LNCAP (cell line): Measurements from ENCODE around the gene PDE9A.

Experiments
- TF ChIP-seq, protein P1 (sequence below): fragments of 450-650 bp; IDR thresholded peaks from 2 replicates; pipeline ENCODE4 v1.5.1; 2017; ENCODE audit warnings: mild to moderate bottlenecking

The PDE9A gene

DNA sequence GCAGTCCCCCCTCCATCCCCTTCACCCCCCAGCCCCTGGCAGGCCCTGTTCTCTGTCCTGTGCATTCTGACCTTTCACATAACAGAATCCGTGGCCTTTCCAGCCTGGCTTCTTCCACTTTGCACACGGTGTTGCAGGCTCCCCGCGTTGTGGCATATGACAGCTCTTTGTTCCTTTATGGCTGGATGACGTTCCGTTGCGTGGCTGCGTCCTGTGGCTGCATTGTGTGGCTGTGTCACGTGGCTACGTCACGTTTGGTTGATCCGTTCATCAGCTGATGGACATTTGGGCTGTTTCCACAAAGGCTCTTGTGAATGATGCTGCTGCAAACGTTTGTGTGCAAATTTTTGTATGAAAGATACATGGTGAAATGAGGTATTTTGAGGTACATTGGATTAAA lies 53.3 kb downstream of the PDE9A start:
- TF ChIP-seq, protein P1, sequence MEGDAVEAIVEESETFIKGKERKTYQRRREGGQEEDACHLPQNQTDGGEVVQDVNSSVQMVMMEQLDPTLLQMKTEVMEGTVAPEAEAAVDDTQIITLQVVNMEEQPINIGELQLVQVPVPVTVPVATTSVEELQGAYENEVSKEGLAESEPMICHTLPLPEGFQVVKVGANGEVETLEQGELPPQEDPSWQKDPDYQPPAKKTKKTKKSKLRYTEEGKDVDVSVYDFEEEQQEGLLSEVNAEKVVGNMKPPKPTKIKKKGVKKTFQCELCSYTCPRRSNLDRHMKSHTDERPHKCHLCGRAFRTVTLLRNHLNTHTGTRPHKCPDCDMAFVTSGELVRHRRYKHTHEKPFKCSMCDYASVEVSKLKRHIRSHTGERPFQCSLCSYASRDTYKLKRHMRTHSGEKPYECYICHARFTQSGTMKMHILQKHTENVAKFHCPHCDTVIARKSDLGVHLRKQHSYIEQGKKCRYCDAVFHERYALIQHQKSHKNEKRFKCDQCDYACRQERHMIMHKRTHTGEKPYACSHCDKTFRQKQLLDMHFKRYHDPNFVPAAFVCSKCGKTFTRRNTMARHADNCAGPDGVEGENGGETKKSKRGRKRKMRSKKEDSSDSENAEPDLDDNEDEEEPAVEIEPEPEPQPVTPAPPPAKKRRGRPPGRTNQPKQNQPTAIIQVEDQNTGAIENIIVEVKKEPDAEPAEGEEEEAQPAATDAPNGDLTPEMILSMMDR: no peak

DNA sequence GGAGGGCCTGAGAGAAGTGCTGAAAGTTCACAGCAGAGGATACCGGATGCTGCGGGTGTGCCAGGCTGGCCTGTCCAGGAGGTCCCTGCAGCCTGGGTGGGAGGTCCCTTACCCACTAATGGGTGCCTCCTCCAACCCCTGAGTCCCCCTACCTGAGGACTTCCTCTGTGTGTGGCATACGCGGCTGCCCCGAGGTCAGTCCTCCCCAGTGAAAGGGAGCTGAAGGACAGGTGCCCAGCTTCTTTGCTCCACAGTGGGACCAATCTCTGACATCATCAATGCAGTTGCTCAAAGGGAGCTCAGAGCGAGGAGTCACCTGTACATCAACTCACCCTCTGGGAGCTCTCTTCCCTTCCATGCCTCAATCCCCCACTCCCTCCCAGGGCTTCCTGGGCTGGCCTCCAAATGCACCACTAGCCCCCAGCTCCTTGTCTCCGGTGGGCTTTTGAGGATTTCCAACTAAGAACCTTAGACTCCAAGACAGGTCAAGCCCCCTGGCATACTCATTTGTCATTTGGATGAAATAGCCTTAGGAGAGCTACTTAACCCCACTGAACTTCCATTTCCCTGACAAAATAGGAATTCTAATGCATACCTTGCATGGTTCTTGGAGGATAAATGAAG lies 53.9 kb downstream of the PDE9A start:
- TF ChIP-seq, protein P1: no peak

DNA sequence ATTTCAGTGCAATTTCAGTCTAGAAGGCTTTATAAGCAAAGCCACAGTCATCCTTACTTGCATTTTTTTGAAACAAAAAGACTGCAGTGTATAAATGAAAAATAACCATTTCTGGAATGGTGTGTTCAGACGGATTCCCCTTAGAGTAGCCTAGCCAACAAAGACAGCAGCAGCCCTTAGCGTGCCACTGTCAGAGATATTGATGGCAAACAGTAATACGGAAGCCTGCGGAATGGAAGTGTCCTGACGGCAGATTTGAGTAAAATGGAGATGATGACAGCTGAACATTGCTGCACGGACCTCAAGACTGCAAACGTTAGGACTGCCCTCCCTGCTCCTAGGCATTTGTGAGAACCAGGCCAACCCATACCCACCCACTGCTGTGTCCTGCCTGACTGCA lies 54.7 kb downstream of the PDE9A start:
- TF ChIP-seq, protein P1: no peak

DNA sequence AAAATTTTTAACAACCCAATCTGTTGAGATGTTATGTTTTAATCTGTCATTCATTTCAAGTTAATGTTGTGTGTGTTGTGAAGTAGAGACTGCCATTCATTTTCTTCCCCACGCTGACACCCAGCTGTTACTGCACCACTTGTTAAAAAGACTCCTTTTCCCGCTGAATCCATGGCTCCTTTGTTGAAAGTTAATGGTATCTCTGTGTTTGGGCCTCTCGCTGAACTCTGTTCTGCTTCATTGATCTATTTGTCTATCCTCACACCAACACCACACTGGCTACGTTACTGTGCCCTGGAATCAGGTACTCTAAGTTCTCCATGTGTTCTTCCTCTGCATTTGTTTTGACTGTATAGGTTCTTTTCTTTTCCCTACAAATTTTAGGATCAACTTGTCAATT lies 58.2 kb downstream of the PDE9A start:
- TF ChIP-seq, protein P1: no peak

DNA sequence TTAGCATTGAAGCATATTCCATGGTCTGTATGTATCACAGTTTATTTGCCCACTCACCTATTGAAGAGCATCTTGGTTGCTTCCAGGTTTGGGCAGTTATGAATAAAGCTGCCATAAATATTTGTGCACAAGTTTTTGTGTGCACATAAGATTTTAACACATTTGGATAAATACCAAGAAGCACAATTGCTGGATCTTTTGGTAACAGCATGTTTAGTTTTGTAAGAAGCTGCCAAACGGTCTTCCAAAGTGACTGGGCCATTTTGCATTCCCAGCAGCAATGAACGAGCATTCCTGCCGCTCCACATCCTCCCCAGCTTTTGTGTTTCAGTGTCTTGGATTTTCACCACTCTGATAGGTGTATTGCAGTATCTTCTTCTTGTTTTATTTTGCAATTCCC lies 62.7 kb downstream of the PDE9A start:
- TF ChIP-seq, protein P1: no peak

DNA sequence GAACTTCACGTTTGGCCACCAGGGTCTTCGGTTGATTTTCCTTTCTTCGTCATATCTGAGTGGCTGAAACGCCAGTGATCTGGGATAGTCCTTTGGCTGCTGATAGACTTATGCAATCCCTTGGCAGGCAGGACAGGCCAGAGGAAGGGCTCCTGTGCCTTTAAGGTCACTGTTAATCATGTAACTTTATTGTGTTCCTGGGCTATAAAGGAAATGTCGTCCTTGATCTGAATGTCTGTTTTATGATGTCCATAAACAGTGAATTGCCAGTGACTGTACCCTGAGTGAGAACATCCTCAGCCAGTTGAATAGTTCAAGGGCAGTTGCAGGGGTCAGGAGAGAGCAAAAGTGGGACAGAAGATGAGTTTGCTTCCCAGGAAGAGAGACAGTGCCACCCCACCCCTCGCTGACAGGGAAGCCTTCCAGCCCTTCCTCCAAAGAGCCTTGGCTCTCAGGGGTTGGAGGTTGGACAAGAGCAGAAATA lies 68.0 kb downstream of the PDE9A start:
- TF ChIP-seq, protein P1: no peak

DNA sequence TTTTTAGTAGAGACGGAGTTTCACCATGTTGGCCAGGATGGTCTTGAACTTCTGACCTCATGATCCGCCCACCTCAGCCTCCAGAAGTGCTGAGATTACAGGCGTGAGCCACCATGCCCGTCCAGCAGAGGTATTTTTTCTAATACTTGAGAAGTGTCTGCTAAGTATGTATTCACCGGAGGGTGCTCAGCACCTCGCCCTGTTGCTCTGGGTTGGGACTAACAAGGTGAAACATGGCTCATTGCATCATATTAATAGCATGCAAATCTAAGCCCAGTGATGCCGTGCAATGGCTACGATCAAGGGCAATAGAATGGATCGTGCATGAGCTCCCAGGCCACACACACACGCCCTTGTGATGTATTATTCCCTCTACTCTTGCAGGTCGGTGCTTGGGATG lies 68.7 kb downstream of the PDE9A start:
- TF ChIP-seq, protein P1: no peak
